ENCODE measurements around the gene IRF5.

Gene IRF5

GRCh38 chr7:128974241-128974934, 36.7 kb downstream of the IRF5 start:
- no peaks in the 10 kb centered on the region for H3K9me3 ChIP-seq (ENCODE audit: control insufficient read depth, insufficient read depth, low read depth, low read length)
- CTCF ChIA-PET = interaction anchor here (1.0 to 4.5 kb wide), 2 partner anchors 23 to 118 kb away, joined by 5 to 15 read pairs; no protein-coding TSS in a partner anchor
- H3K36me3 ChIP-seq (ENCODE audit: control insufficient read depth in 2 of 2, insufficient read depth in 1 of 2, low read length in 2 of 2) = peaks cover 61 to 81% of the 10 kb centered on the region in 2 experiments

More at GRCh38 chr7:128974241-128974934, 36.7 kb downstream of the IRF5 start:
- POLR2A ChIA-PET = no interaction called here
- Histone ChIP-seq H3K4me3 (ENCODE audit: low read depth, low read length) (no peak overlapping the region), H3K27ac (ENCODE audit: extremely low read depth, low read depth, low read length) (no peak overlapping the region), H3K4me1 (ENCODE audit: control insufficient read depth, insufficient read depth, low read length) (no peaks in the 10 kb centered on the region)
- TF ChIP-seq ZNF514 (tag by site-specific recombination; IDR thresholded peaks at IDR 0.05) (no peak), ZNF518A (tag by site-specific recombination; conservative IDR thresholded peaks at IDR 0.05; ENCODE audit: low read depth) (no peak), ZSCAN18 (tag by site-specific recombination; IDR thresholded peaks at IDR 0.05) (no peak), KLF16 (tag by site-specific recombination; IDR thresholded peaks at IDR 0.05) (no peak), ZNF37A (tag by site-specific recombination; IDR thresholded peaks at IDR 0.05) (no peak), ZNF169 (tag by site-specific recombination; IDR thresholded peaks at IDR 0.05) (no peak), ZNF558 (tag by site-specific recombination; IDR thresholded peaks at IDR 0.05) (no peak), ZNF211 (tag by site-specific recombination; IDR thresholded peaks at IDR 0.05; ENCODE audit: low read depth) (no peak), ZNF157 (tag by site-specific recombination; IDR thresholded peaks at IDR 0.05) (no peak), ZNF248 (tag by site-specific recombination; IDR thresholded peaks at IDR 0.05) (no peak), YY2 (tag by site-specific recombination; IDR thresholded peaks at IDR 0.05) (no peak), ZNF580 (tag by site-specific recombination; IDR thresholded peaks at IDR 0.05) (no peak), ZFP41 (tag by site-specific recombination; IDR thresholded peaks at IDR 0.05; ENCODE audit: borderline replicate concordance) (no peak), RBAK (tag by site-specific recombination; IDR thresholded peaks at IDR 0.05) (no peak), ZNF530 (tag by site-specific recombination; IDR thresholded peaks at IDR 0.05; ENCODE audit: low read depth) (no peak), ZNF48 (tag by site-specific recombination; IDR thresholded peaks at IDR 0.05) (no peak), ZNF404 (tag by site-specific recombination; IDR thresholded peaks at IDR 0.05) (no peak)
- TF ChIP-seq, protein P1, sequence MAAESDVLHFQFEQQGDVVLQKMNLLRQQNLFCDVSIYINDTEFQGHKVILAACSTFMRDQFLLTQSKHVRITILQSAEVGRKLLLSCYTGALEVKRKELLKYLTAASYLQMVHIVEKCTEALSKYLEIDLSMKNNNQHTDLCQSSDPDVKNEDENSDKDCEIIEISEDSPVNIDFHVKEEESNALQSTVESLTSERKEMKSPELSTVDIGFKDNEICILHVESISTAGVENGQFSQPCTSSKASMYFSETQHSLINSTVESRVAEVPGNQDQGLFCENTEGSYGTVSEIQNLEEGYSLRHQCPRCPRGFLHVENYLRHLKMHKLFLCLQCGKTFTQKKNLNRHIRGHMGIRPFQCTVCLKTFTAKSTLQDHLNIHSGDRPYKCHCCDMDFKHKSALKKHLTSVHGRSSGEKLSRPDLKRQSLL (tag by site-specific recombination; IDR thresholded peaks at IDR 0.05) = no peak

All from HEK293 (cell line).